Memory B cell (primary cell): ENCODE results near the gene ANXA11.
"Not testable (repeated sequence)": the region's sequence is repeated elsewhere in the genome, so short reads cannot be mapped to it uniquely, and the experiment has no call there.

Source experiments
- ATAC-seq: fragments of 150-1000 bp; cut with Tn5 transposase; 2 replicates; pipeline ENCODE4 v1.10.0; 2021; ENCODE audit warnings: low read depth, mild to moderate bottlenecking, moderate library complexity
- DNase-seq, 2 donors: peaks; one replicate each; pipeline ENCODE4 v3.0.0; 2022; ENCODE audit warnings: low spot score in 2 of 2
- H3K27ac Mint-ChIP-seq: one replicate; pipeline ENCODE4 v1.8.0; 2022; ENCODE audit warnings: mild to moderate bottlenecking, moderate library complexity, mixed read lengths
- H3K27me3 Mint-ChIP-seq: one replicate; pipeline ENCODE4 v1.8.0; 2022; ENCODE audit warnings: mixed read lengths
- H3K36me3 Mint-ChIP-seq: one replicate; pipeline ENCODE4 v1.8.0; 2022; ENCODE audit warnings: mild to moderate bottlenecking, mixed read lengths
- H3K4me1 Mint-ChIP-seq: one replicate; pipeline ENCODE4 v1.8.0; 2022; ENCODE audit warnings: mixed read lengths
- H3K4me3 Mint-ChIP-seq: one replicate; pipeline ENCODE4 v1.8.0; 2022; ENCODE audit warnings: mild to moderate bottlenecking, moderate library complexity, mixed read lengths
- H3K9me3 Mint-ChIP-seq: one replicate; pipeline ENCODE4 v1.8.0; 2022; ENCODE audit warnings: mixed read lengths

ANXA11 gene

GRCh38 chr10:80202530-80202929 is 2.8 kb downstream of the ANXA11 start:
- H3K27me3 Mint-ChIP-seq, ATAC-seq, H3K9me3 Mint-ChIP-seq, DNase-seq: not testable (repeated sequence)
- H3K4me1 Mint-ChIP-seq: peaks cover 58% of the 10 kb centered on the region
- H3K36me3 Mint-ChIP-seq: peaks cover 14% of the 10 kb centered on the region
- H3K27ac Mint-ChIP-seq: peak overlapping the region; percentile 75
- peak overlapping the region; percentile 63 for H3K4me3 Mint-ChIP-seq

DNA sequence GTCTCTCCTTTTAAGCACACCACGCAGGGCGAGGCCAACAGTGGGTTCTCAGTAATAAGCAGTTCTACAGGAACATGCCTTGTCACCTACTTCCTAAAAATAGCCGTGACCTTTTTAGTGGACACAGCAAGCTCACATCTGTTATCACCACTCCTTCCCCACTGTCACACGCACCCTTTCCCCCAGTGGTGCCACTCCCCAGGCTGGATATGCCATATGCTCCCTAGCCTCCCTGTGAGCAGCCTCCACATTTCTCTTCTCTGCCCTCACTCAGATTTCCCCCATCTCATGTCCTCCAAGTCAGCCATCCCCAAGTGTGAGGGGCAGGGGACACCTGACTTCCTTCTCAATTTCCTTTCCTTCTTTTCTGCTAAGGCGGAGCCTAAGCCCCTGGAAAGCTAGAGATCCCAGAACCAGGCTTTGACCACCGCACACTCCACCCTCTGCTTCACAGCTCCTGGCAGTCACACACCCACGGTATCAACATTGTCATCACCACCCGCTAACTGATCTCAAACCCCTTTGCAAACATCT is 3.7 kb downstream of the ANXA11 start:
- H3K27me3 Mint-ChIP-seq: no peaks in the 10 kb centered on the region
- peaks cover 14% of the 10 kb centered on the region for H3K36me3 Mint-ChIP-seq
- H3K4me1 Mint-ChIP-seq: peaks cover 66% of the 10 kb centered on the region
- no peak for DNase-seq
- no peaks in the 10 kb centered on the region for H3K9me3 Mint-ChIP-seq
- H3K4me3 Mint-ChIP-seq: peak overlapping the region; percentile 4
- no peak for ATAC-seq
- H3K27ac Mint-ChIP-seq: peak overlapping the region; percentile 75

DNA sequence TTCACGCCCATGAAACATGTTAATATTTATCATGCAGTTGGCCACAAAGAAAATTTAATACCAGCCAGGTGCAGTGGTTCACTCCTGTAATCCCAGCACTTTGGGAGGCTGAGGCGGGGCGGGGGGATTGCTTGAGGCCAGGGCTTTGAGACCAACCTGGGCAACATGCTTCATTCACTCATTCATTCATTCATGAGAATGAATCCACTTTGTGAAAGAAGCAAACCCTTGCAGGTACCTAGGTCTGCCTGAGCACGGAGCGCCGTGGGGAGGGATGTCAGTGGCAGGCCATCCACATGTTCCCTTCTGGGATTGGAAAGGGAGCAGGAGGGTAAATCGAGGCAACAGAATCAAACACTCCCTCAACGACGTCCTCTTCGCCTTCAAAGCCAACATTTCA is 4.7 kb downstream of the ANXA11 start:
- H3K9me3 Mint-ChIP-seq: peaks cover 3% of the 10 kb centered on the region
- no peak overlapping the region for H3K4me3 Mint-ChIP-seq
- no peak overlapping the region for H3K27ac Mint-ChIP-seq
- peaks cover 18% of the 10 kb centered on the region for H3K36me3 Mint-ChIP-seq
- peaks cover 69% of the 10 kb centered on the region for H3K4me1 Mint-ChIP-seq
- no peak for ATAC-seq
- no peak for DNase-seq
- no peaks in the 10 kb centered on the region for H3K27me3 Mint-ChIP-seq

- Mint-ChIP-seq H3K36me3 (peaks cover 22% of the 10 kb centered on the region), H3K4me3 (no peak overlapping the region), H3K27ac (no peak overlapping the region), H3K4me1 (peaks cover 72% of the 10 kb centered on the region), H3K27me3 (no peaks in the 10 kb centered on the region), H3K9me3 (peaks cover 3% of the 10 kb centered on the region)
- no peak for ATAC-seq
- DNase-seq: no peak
These were observed 5.1 kb downstream of the ANXA11 start for GRCh38 chr10:80200259-80200658.

DNA sequence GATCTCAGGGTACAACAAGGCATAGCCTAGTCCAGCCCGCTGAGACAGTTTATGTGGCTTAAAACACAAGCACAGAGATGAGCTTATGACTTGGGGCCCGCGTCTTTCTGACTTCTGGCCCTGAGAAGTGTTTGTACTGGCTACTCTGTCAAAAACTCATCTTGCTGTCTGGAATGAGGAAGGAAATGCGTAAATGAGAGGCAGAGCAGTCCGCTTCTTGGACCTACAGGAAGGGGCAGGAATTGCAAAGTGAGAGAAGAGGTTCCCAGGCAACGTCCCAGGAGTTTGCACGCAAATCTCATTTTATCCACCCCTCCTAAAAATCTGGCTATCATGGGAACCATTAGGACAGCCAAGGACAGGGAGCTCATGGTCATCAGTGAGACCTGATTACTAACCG is 5.5 kb downstream of the ANXA11 start:
- H3K4me1 Mint-ChIP-seq: peaks cover 74% of the 10 kb centered on the region
- no peak overlapping the region for H3K4me3 Mint-ChIP-seq
- ATAC-seq: no peak
- H3K27me3 Mint-ChIP-seq: no peaks in the 10 kb centered on the region
- DNase-seq: no peak
- peaks cover 23% of the 10 kb centered on the region for H3K36me3 Mint-ChIP-seq
- no peak overlapping the region for H3K27ac Mint-ChIP-seq
- peaks cover 3% of the 10 kb centered on the region for H3K9me3 Mint-ChIP-seq

DNA sequence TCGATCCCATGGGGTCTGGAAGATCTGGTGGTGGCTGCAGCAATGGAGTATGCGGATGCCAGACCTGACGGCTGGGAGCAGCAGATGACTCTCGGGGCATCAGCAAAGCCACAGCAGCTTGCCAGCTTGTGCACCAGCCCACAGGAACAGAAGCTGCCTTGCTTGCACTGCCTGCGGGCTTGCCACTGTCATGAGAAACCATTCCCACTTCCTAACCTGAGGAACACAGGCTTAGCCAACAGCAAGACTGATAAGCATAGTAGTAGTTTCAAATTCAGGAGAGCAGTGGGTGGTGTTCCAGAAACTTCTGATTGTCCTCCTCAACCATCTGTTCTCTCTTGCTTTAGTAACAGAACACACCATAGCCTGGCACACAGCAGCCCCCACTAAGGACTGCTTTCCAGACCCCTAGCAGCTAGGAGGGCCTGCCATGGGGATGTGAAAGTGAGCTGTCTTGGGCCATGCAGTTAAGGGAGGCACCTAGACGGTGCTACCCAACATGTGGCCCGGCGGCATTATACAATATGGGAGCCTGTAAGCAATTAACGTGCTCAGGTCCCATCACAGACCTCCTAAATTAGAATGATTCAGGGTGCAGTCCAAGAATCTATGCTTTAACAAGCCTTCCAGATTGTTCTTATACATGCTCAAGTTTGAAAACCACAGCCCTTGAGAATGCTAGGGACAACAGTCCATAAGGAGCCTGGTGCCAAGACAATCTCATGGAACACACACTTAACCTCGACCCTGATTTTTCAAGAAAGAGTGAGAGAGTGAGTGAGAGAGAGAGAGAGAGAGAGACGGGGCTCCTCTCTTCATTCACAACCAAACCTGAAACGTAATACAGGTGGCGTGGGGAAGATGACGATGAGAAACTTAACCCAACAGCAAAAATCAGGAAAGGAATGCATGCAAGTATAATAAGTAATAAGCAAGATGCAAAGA is 7.1 kb downstream of the ANXA11 start:
- DNase-seq (no peak), ATAC-seq (peak; percentile 22)
- Mint-ChIP-seq H3K4me3 (peak overlapping the region; percentile 40), H3K27ac (peak overlapping the region; percentile 80), H3K4me1 (peaks cover 64% of the 10 kb centered on the region), H3K27me3 (no peaks in the 10 kb centered on the region), H3K36me3 (peaks cover 23% of the 10 kb centered on the region), H3K9me3 (peaks cover 3% of the 10 kb centered on the region)

DNA sequence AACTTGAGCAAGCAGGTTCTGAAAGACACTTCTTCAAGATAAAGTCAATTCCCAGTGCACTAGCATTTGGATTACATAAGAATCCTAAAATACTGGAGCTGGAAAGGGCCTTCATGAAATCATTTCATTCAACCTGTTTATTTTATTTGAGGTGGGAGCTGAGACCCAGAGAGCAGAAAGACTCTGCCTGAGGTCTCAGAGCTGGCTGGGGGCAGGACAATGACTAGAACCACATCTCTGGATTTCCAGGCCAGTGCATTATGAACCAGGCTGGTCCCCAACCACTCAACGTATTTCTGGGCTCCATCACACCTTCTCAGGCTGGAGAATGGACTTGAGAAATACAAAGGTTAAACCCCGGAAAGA is 8.4 kb downstream of the ANXA11 start:
- H3K9me3 Mint-ChIP-seq: peaks cover 5% of the 10 kb centered on the region
- H3K4me1 Mint-ChIP-seq: peaks cover 62% of the 10 kb centered on the region
- no peak for DNase-seq
- no peak for ATAC-seq
- peak overlapping the region; percentile 93 for H3K27ac Mint-ChIP-seq
- H3K4me3 Mint-ChIP-seq: peak overlapping the region; percentile 42
- no peaks in the 10 kb centered on the region for H3K27me3 Mint-ChIP-seq
- peaks cover 28% of the 10 kb centered on the region for H3K36me3 Mint-ChIP-seq

DNA sequence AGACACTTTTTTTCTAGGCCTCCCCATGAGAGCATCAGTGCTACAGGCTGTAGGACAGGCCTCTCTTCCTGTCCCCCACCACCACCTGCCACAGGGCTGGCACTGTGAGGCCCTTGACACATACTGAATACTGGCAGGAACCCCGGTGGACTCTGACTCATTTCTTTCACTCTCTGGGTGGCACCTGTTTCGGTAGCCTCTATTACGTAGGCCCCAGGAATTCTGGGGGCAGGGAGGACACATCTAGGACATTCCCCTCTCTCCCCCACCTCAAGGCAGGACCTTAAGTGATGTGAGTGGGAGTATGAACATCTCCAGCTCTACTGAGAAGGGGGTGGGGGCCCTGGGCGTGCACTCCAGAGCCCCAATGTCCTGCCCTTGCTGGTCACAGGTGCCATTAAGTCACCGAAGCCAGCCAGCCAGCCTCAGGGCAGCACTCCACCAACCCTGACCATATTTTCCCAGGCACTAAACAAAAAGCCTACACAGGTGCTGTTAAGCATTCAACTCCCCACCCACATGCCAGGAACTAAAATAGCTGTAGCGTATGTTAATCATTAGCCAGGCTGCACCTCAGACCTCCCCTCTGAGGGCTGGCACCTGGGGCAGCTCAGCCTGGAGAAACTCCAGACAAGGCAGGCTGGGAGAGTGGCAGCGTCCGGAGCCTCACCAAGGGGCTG is 8.9 kb downstream of the ANXA11 start:
- DNase-seq (no peak), ATAC-seq (peak; percentile 77)
- H3K4me1 Mint-ChIP-seq: peaks cover 62% of the 10 kb centered on the region
- no peaks in the 10 kb centered on the region for H3K27me3 Mint-ChIP-seq
- H3K9me3 Mint-ChIP-seq: peaks cover 5% of the 10 kb centered on the region
- peak overlapping the region; percentile 93 for H3K27ac Mint-ChIP-seq
- H3K4me3 Mint-ChIP-seq: peak overlapping the region; percentile 42
- peaks cover 23% of the 10 kb centered on the region for H3K36me3 Mint-ChIP-seq

- no peak overlapping the region for H3K4me3 Mint-ChIP-seq
- H3K4me1 Mint-ChIP-seq: peaks cover 56% of the 10 kb centered on the region
- H3K9me3 Mint-ChIP-seq: peaks cover 5% of the 10 kb centered on the region
- DNase-seq (no peak), ATAC-seq (no peak)
- H3K36me3 Mint-ChIP-seq: peaks cover 19% of the 10 kb centered on the region
- H3K27ac Mint-ChIP-seq: peak overlapping the region; percentile 93
- H3K27me3 Mint-ChIP-seq: no peaks in the 10 kb centered on the region
These were observed 10.2 kb downstream of the ANXA11 start for GRCh38 chr10:80195046-80195574.

- Mint-ChIP-seq H3K27ac (no peak overlapping the region), H3K9me3 (peaks cover 5% of the 10 kb centered on the region), H3K27me3 (no peaks in the 10 kb centered on the region), H3K36me3 (peaks cover 20% of the 10 kb centered on the region), H3K4me1 (peaks cover 58% of the 10 kb centered on the region), H3K4me3 (no peak overlapping the region)
- no peak for ATAC-seq
- no peak for DNase-seq
These were observed 10.8 kb downstream of the ANXA11 start for GRCh38 chr10:80194373-80195045.

DNA sequence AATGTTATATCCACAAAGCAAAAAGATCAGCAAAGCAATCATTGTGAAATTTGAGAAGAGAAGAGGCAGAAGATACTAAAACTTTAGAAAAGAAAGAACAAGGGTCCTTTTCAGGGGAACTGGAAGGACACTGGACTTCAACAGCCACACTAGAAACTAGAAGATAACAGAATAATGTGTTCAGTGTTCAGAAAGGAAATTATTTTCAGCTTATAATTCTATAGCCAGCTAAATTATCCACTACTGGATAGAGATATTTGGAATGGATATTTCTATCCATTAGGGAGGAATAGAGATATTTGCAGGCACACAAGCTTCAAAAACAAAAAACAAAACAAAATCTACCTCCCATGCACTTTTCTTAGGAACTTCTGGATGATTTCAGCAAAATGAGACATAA is 12.8 kb downstream of the ANXA11 start:
- Mint-ChIP-seq H3K27ac (peak overlapping the region; percentile 93), H3K4me3 (no peak overlapping the region), H3K9me3 (peaks cover 5% of the 10 kb centered on the region), H3K27me3 (no peaks in the 10 kb centered on the region), H3K4me1 (peaks cover 63% of the 10 kb centered on the region), H3K36me3 (peaks cover 17% of the 10 kb centered on the region)
- ATAC-seq (no peak), DNase-seq (no peak)

DNA sequence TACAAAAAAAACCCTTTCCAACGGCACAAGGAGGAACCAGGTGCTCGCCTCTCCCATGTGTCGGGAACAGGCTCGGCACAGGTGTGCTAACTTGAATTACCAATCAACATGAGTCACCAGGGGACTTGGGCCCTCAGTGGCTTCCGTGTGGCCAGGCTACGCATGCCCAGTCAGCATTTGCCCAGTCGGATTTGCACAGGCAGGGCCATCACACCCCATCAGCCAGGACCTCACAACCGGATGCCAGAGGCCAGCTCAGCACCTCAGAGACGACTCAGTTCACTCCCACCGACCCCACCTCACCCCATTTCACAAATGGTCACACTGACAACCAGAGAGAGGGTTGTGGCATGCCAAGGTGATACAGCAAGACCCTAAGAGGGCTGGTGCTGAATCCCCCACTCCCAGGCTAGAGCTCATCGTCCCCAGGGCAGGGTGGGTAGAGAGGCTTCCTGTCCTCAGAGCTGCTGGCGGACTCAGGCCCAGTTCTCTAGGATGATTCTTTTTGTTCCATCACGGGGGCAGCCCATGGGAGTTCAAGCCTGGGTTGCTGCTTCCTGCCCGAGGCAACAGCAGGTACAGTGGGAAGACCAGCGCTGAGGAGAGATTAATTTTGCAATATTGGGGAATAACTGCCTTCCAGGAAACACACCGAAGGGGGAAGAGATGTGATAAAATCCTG is 13.6 kb downstream of the ANXA11 start:
- peak overlapping the region; percentile 93 for H3K27ac Mint-ChIP-seq
- H3K4me1 Mint-ChIP-seq: peaks cover 62% of the 10 kb centered on the region
- H3K27me3 Mint-ChIP-seq: no peaks in the 10 kb centered on the region
- peaks cover 5% of the 10 kb centered on the region for H3K9me3 Mint-ChIP-seq
- peak overlapping the region; percentile 67 for H3K4me3 Mint-ChIP-seq
- peaks cover 20% of the 10 kb centered on the region for H3K36me3 Mint-ChIP-seq
- no peak for ATAC-seq
- no peak for DNase-seq

- Mint-ChIP-seq H3K27me3 (no peaks in the 10 kb centered on the region), H3K4me1 (peaks cover 66% of the 10 kb centered on the region), H3K4me3 (peak overlapping the region; percentile 18), H3K27ac (peak overlapping the region; percentile 95), H3K9me3 (peaks cover 3% of the 10 kb centered on the region), H3K36me3 (peaks cover 12% of the 10 kb centered on the region)
- ATAC-seq (no peak), DNase-seq (no peak)
These were observed 16.6 kb downstream of the ANXA11 start for GRCh38 chr10:80188713-80189112.
